Myocyte (in vitro differentiated cells): Measurements from ENCODE around the gene USP6. TPM values are rescaled to one million over a fixed set of nuclear protein-coding genes. Genes with fewer than 3 reads are reported as not detected.
"Not testable (repeated sequence)": the region's sequence is repeated elsewhere in the genome, so short reads cannot be mapped to it uniquely, and the experiment has no call there.

Experiments
- DNase-seq: peaks from one replicate; pipeline ENCODE4 v3.0.0-alpha.2; 2012; ENCODE audit warnings: low read depth
- polyA plus RNA-seq: library from polyadenylated mRNA; unstranded; fragments of >200 nt; gene quantifications from one replicate; pipeline ENCODE4 v1.2.1, GENCODE V29; 2012; ENCODE audit warnings: missing spikeins
- total RNA-seq: library from RNA; depleted of rRNA; stranded (reverse); fragments of >200 nt; gene quantifications from 2 replicates; pipeline ENCODE4 v1.2.3, GENCODE V29; 2014

Gene USP6
- total RNA-seq: 0.11 and 0.16 TPM in 2 replicates
- 0.13 TPM for polyA plus RNA-seq

GRCh38 chr17:5115673-5116651 is at the start of gene USP6:
Gene USP6, plus strand, starts transcription at chr17:5116032. Its CDS starts 14,336 bp downstream, at chr17:5130368.
- DNase-seq: no peak

- DNase-seq: no peak
Observed at GRCh38 chr17:5068236-5068635, 47.6 kb upstream of the USP6 start.

DNA sequence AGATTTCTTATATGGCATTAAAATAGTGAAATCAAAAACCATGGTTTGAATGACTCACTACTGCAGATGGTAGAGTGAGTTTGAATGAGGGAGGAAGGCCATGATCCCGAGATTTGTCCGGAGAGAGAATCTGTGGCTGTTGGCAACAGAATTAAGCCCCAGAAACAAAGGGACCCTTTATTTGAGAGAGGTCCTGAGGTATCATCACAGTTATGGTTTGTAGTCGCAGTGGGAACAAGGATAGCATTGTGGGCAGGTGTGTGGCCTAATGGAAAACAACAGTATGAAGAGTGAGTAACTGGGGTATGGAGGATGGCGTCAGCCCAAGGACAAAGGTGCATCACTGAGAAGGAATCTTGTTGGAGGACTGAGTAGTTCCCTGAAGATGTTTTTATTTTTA is 46.1 kb upstream of the USP6 start:
- no peak for DNase-seq

DNA sequence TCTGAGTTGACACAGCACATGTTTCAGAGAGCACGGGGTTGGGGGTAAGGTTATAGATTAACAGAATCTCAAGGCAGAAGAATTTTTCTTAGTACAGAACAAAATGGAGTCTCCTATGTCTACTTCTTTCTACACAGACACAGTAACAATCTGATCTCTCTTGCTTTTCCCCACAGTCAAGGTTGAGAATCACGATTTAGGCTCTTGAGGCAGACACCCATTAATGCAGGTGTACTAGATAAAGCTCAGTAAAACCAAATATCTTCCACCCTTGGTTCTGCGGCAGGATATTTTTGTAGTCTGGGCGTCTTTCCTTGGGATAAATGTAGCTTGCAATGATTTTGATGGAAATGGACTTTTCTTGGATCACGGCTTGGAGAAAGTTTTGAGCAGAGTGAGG is 40.4 kb upstream of the USP6 start:
- DNase-seq: not testable (repeated sequence)

DNA sequence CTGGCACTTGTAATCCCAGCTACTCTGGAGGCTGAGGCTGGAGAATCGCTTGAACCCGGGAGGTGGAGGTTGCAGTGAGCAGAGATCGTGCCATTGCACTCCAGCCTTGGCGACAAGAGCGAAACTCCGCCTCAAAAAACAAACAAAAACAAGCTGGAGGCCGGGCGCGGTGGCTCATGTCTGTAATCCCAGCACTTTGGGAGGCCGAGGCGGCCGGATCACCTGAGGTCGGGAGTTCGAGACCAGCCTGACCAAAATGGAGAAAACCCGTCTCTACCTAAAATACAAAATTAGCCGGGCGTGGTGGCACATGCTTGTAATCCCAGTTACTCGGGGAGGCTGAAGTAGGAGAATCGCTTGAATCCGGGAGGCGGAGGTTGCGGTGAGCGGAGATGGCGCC is 38.6 kb upstream of the USP6 start:
- DNase-seq: not testable (repeated sequence)

DNA sequence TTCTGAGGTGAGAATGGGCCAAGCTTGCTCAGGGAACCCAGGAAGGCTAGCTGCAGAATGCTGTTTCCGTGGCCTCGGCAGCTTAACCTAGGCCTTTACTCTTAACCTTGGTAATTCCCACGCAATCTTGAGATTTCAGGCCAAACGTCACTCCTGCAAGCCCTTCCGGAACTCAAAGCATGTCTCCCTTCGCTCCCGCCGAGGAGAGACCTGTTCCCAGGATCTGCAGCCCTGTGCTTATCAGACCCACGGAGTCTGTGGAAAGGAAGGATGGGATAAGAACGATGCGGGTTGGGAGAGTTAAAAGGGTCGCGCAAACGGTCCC is 38.1 kb upstream of the USP6 start:
- DNase-seq: no peak

DNA sequence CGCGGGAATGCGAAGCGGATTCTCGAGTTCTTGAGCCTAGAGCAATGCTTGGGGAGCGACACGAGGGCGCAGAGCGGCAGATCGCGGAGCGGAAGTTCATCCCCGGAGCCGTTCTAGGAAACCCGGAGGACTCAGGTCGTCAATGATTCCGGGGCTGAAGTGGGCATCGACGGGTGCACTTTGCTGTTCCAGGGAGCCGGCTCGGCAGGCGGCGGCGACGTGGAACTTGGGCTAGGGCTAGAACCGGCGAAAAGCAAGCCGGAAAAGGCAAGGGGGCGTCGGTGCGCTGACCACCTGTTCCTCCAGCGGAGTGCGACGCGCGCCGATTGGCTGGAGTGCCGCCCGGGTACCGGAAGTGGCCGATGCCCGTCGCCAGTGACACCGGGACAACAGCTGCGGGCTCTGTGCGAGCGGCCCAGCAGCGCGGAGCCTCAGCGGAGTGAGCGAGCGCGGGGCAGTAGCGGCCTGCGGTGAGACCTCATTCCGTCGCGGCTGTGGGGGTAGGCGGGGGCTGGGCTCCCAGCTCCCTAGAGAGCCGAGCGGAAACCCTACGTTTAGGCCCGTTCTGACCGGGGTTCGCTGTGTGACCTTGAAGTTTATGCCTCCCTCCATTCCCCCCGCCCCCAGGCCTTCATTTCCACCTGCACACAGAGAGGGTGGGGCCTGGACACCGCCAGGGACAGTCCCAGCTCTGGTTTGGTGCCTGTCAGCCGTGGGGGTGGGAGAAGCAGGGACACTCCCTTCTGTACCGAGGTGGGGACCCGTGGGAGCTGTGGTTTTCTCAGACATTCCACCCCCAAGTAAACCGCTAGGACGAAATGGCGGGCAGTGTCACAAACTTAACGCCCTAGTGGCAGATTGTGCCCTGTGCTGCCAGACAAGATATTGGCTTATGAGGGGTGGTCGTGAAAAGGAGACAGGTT is 37.5 kb upstream of the USP6 start, which contains the start of gene ZFP3:
Gene ZFP3, plus strand, starts transcription at position 362 of the 923 bp plus-strand sequence. CDS start 13,038 bp downstream, outside the sequence.
- peak; percentile 51 for DNase-seq

DNA sequence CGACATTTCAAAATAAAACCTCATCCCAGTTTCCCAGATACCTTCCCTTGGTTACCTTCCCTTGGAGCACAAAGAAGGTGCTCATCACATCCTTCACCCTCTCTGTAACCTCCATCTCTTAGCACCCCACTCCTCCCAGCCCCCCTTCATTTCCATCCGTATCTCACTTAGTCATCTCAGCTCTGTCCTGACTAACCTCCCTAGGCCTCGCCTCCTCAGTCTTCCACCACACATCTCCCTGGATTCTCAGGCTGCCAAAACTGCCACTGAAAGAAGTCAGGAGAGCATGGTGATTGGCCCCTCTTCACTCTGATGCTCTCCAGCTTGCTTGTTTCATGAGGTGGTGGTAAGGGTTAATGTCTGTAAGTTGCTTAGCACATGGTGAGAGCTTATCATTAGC is 35.2 kb upstream of the USP6 start:
- no peak for DNase-seq

DNA sequence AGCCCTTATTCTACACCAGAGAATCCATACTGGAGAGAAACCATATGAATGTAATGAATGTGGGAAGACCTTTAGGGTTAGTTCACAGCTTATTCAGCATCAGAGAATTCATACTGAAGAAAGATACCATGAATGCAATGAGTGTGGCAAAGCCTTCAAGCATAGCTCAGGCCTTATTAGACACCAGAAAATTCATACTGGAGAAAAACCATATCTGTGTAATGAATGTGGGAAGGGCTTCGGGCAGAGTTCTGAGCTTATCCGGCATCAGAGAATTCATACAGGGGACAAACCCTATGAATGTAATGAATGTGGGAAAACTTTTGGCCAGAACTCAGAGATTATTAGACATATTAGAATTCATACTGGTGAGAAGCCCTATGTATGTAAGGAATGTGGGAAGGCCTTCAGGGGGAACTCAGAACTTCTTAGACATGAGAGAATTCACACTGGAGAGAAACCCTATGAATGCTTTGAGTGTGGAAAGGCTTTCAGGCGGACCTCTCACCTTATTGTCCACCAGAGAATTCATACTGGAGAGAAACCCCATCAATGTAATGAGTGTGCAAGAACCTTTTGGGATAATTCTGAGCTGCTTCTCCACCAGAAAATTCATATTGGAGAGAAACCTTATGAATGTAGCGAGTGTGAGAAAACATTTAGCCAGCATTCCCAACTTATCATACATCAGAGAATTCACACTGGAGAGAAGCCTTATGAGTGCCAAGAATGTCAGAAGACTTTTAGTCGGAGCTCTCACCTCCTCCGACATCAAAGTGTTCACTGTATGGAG is 23.4 kb upstream of the USP6 start:
- no peak for DNase-seq

DNA sequence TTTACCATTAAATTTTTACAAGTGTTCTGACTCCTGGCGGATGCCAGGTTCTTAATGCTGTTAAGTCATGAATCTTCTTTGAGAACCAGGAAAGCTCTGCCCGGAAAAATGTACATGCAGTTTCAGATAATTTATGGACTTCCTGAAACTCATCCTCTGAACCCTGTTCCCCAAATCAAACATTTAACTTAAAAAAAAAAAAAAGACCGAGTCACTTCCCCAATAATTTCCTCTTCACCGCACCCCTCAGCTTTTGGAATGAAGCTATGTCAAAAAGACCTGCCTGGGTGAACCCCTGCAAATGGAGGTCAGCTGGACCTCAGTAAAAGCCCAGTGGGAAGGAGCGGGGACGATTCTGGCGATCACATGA is 19.1 kb upstream of the USP6 start:
- no peak for DNase-seq

DNA sequence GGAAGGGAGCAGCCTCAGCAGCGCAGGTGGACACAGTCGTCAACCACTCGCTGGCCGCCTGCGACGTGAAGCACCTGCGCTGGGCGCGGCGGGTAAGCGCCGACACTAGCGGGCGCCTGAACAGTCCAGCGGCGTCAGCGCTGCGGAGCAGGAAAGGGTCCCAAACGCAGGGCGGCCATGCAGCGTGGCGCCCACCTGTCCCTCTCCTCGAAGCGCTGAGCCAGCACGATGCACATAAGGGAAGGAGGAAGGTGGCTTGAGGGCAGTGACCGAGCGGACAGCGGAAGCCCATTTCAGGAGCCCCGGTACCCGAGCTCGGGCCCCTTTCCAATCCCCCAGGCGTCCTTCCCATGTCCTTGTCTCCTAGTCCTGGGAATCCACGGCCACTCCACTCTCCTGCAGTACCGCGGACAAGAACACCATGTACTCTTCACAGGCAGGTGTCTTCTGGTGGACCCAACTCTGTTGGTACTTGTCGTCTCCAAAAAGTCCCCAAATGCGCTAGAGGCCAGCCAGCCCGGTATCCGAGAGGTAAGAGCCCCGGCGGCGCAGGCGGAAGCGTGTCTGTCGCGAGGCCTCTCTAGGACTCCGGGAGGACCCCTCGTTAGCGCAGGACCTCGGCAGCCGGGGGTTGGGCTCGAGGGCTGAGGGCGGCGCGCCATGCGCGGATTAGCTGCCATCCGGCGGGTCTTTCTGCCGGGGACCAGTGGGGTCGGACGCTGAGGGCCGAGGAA is 18.6 kb upstream of the USP6 start:
- no peak for DNase-seq

- no peak for DNase-seq
Observed at GRCh38 chr17:5099271-5099670, 16.6 kb upstream of the USP6 start.

DNA sequence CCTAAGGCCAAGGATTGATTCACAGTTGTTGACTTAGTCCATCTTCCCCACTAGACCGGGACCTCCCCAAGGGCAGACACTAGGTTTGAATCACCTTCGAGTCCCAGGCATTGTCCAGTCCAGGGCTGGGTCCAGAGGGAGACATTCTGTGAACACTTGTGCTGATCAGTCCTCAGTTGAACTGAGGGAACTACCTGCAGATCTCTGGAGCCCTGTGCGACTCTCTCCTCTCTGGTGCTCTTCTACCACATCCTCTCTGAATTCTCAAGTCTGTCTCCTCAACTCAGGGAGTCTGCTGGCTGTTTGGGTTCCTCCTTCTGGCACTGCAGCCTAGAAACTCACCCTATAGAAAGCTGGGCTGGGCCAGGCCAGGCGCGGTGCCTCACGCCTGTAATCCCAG is 15.0 kb upstream of the USP6 start:
- no peak for DNase-seq

DNA sequence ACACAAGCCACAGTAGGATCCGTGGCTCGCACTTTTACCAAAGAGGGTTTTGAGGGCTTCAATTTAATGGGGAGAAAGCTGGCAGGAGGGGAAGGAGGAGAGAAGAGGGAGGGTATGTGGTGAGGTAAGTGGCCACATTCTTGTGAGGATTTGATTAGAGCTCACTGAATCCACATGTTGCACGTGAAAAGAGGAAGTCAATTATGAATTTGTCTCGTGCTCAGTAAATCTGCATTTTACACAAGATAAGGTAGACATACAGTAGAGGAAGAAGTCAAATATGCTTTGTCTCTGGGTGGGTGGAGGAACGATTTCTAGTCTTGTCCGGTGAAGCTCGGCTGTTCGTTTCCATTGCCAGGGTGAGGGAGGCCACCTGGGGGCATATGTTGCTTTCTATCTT is 5.0 kb upstream of the USP6 start:
- DNase-seq: no peak

DNA sequence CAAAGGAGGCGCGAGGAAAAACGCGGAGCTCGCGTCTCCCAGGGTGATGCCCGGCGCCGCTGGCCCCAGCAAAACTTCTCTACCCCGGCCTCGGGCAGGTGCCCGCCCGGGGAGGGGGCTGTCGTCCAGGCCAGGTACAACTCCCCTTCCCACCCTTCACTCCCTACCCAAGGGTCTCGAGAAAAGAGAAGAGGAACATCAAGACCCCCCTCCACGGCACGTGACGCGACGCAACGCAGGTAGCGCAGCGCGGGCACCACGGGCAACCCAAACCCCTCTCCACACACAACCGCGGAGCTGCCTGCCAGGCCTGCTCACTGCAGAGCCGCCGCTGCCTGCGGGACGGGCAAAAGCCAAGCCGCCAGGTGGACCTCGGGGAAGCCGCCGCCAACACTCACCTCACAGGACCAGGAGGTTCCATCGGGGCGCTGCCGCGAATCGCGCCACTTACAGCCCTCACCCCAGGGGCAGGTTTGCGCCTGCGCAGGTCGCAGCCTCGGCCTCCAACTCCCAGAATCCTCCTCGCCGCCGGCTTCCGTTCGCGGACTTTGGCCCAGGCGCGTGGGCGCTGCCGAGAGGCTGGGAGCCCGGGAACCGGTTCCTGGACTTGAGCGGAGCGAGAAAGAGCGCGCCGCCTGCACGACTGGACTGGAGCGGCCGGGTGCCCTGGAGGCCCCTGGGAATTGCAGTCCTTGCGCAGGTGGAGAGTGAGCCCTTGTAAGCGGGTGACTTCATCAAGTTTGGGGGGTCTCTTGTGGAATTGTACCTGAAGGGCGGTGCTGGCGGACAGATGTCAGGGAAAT is 4.2 kb upstream of the USP6 start, which contains the start of gene ZNF232:
Gene ZNF232, minus strand, starts transcription at position 477 of the 803 bp plus-strand sequence. Its CDS starts 56 bp downstream, at position 421.
- peak; percentile 96 for DNase-seq

DNA sequence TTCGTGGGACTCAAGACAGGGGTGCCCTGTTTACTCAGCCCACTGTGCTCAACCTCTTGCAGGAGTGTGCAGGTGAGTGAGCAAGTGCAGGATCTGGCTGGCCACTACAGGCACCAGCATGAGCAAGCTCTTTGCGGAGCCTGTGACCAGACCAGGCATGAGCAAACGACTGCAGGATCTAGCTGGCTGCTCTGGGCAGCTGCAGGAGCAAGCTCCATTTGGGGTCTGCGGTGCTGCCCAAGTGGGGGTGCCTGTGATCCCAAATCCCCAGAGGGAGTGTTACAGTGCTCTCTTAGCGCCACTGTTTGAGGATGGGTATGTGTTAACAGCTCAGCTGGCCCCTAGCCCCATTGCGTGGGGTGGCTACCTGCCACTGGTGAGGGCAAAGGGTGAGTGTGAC is 2.4 kb downstream of the USP6 start:
- DNase-seq: no peak

GRCh38 chr17:5120036-5120435 is 4.2 kb downstream of the USP6 start:
- DNase-seq: no peak

DNA sequence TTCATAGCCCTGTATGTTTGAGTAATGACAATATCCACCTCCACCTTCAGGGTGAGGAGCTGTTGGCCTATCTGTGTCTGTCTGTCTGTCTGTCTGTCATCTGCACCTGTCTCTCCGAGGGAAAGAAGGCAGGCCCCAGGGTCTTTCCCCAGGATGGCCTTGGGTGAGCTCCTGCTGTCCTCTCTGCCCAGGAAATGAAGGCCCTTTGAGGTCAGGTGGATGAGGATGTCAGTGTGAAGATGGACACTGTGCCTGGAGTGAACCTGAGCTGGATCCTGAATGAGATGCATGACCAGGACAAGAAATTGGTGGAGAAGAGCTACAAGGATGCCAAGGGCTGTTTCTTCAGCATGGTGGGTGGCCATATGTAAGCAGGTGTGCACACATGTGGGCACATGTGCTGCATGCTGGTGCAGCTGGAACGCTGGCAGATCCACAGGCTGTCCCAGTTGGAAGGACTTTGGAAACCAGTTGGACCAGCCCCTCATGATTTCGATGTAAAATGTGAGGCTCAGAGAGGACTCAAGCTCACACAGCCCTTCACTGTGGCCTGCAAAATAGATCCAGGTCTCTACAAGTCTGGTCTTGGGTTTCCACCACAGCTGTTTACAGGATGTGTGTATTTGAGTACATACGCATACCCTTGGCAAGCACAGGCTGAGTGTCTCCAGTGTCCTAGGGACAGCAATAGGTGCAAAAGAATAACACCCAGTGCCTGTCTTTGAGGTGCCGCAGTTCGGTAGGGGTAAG is 4.8 kb downstream of the USP6 start:
- peak; percentile 80 for DNase-seq
